ENCODE data around the gene FAH.

- TF ChIP-seq CTCF (conservative IDR thresholded peaks at IDR 0.05) (no peak), ZFX (IDR thresholded peaks at IDR 0.05) (no peak)
Measured at GRCh38 chr15:80184554-80184953, 31.8 kb downstream of the FAH start.

Data from C4-2B (cell line).